Measurements from ENCODE around the gene USP33.
"Not testable (repeated sequence)": the region's sequence is repeated elsewhere in the genome, so short reads cannot be mapped to it uniquely, and the experiment has no call there.

USP33 gene

GRCh38 chr1:77668924-77669449, 90.7 kb downstream of the USP33 start:
- no peak for DNase-seq

GRCh38 chr1:77664939-77665516, 94.6 kb downstream of the USP33 start:
- no peak for DNase-seq

- DNase-seq, result no peak
These were observed 98.0 kb downstream of the USP33 start for GRCh38 chr1:77661696-77662095.

- no peak for DNase-seq
These were observed 99.6 kb downstream of the USP33 start for GRCh38 chr1:77659879-77660593.

GRCh38 chr1:77658271-77658670, 101.4 kb downstream of the USP33 start:
- DNase-seq, result no peak

GRCh38 chr1:77655431-77655974, 104.1 kb downstream of the USP33 start:
- no peak for DNase-seq

GRCh38 chr1:77652970-77653516, 106.6 kb downstream of the USP33 start:
- DNase-seq, result no peak

GRCh38 chr1:77652268-77652667, 107.4 kb downstream of the USP33 start:
- DNase-seq, result no peak

- no peak for DNase-seq
These were observed 110.5 kb downstream of the USP33 start for GRCh38 chr1:77649127-77649526.

GRCh38 chr1:77646224-77646623, 113.4 kb downstream of the USP33 start:
- DNase-seq, result not testable (repeated sequence)
